HEK293 (cell line): ENCODE data around the gene EIF2B2.

Experiments
- GLIS1 ChIP-seq: fragments of 450-650 bp; formaldehyde crosslinking; IDR thresholded peaks from 2 replicates; pipeline ENCODE4 v1.5.1; 2016; ENCODE audit warnings: missing biosample characterization, missing genetic modification characterization
- HOXA7 ChIP-seq: sonication (generic); formaldehyde crosslinking; IDR thresholded peaks from 2 replicates; pipeline ENCODE4 v1.8.1; 2022; ENCODE audit warnings: missing genetic modification reagents, borderline replicate concordance
- KLF9 ChIP-seq: fragments of 450-650 bp; formaldehyde crosslinking; IDR thresholded peaks from 2 replicates; pipeline ENCODE4 v1.5.1; 2016; ENCODE audit warnings: missing biosample characterization, missing genetic modification characterization, low read depth
- SP2 ChIP-seq: fragments of 450-650 bp; formaldehyde crosslinking; IDR thresholded peaks from 2 replicates; pipeline ENCODE4 v1.5.1; 2016; ENCODE audit warnings: missing biosample characterization, missing genetic modification characterization
- SP3 ChIP-seq: fragments of 450-650 bp; formaldehyde crosslinking; IDR thresholded peaks from 2 replicates; pipeline ENCODE4 v1.5.1; 2016; ENCODE audit warnings: missing biosample characterization, missing genetic modification characterization
- YY2 ChIP-seq: fragments of 450-650 bp; formaldehyde crosslinking; IDR thresholded peaks from 2 replicates; pipeline ENCODE4 v1.5.1; 2016; ENCODE audit warnings: missing biosample characterization, missing genetic modification characterization
- ZBTB20 ChIP-seq: fragments of 450-650 bp; formaldehyde crosslinking; IDR thresholded peaks from 2 replicates; pipeline ENCODE4 v1.5.1; 2016; ENCODE audit warnings: missing biosample characterization, missing genetic modification characterization
- ZFP41 ChIP-seq: fragments of 450-650 bp; formaldehyde crosslinking; IDR thresholded peaks from 2 replicates; pipeline ENCODE4 v1.5.1; 2016; ENCODE audit warnings: missing biosample characterization, missing genetic modification characterization, borderline replicate concordance
- ZIC2 ChIP-seq: fragments of 450-650 bp; formaldehyde crosslinking; IDR thresholded peaks from 2 replicates; pipeline ENCODE4 v1.5.1; 2016; ENCODE audit warnings: missing biosample characterization, missing genetic modification characterization
- ZNF132 ChIP-seq: fragments of 450-650 bp; formaldehyde crosslinking; IDR thresholded peaks from 2 replicates; pipeline ENCODE4 v1.5.1; 2017; ENCODE audit warnings: missing biosample characterization, missing genetic modification characterization, borderline replicate concordance
- ZNF341 ChIP-seq: fragments of 450-650 bp; formaldehyde crosslinking; IDR thresholded peaks from 2 replicates; pipeline ENCODE4; 2016; ENCODE audit warnings: low read depth, missing biosample characterization, missing genetic modification characterization
- ZNF37A ChIP-seq: fragments of 450-650 bp; IDR thresholded peaks from 2 replicates; pipeline ENCODE4 v1.5.1; 2018; ENCODE audit warnings: missing biosample characterization, missing genetic modification characterization
- ZNF391 ChIP-seq: fragments of 450-650 bp; formaldehyde crosslinking; IDR thresholded peaks from 2 replicates; pipeline ENCODE4 v1.5.1; 2016; ENCODE audit warnings: low read depth, missing biosample characterization, missing genetic modification characterization, borderline replicate concordance
- ZNF514 ChIP-seq: fragments of 450-650 bp; formaldehyde crosslinking; IDR thresholded peaks from 2 replicates; pipeline ENCODE4 v1.5.1; 2016; ENCODE audit warnings: missing biosample characterization, missing genetic modification characterization
- ZNF529 ChIP-seq: fragments of 450-650 bp; formaldehyde crosslinking; IDR thresholded peaks from 2 replicates; pipeline ENCODE4 v1.5.1; 2017; ENCODE audit warnings: missing genetic modification characterization, missing biosample characterization; ENCODE audit not compliant: insufficient replicate concordance
- ZNF596 ChIP-seq: fragments of 450-650 bp; IDR thresholded peaks from 2 replicates; pipeline ENCODE4 v1.5.0; 2018; ENCODE audit warnings: missing biosample characterization, mild to moderate bottlenecking, missing genetic modification characterization, moderate library complexity
- ZNF658 ChIP-seq: fragments of 450-650 bp; formaldehyde crosslinking; IDR thresholded peaks from 2 replicates; pipeline ENCODE4; 2016; ENCODE audit warnings: missing biosample characterization, missing genetic modification characterization
- ZNF776 ChIP-seq: fragments of 450-650 bp; formaldehyde crosslinking; IDR thresholded peaks from 2 replicates; pipeline ENCODE4 v1.5.0; 2017; ENCODE audit warnings: missing biosample characterization, missing genetic modification characterization, borderline replicate concordance
- ZNF777 ChIP-seq: fragments of 450-650 bp; formaldehyde crosslinking; IDR thresholded peaks from 2 replicates; pipeline ENCODE4 v1.5.1; 2017; ENCODE audit warnings: missing biosample characterization, missing genetic modification characterization, borderline replicate concordance
- ZXDB ChIP-seq: fragments of 450-650 bp; formaldehyde crosslinking; IDR thresholded peaks from 2 replicates; pipeline ENCODE4 v1.5.1; 2016; ENCODE audit warnings: missing biosample characterization, missing genetic modification characterization
- TF ChIP-seq, protein P1 (sequence below): fragments of 450-650 bp; formaldehyde crosslinking; IDR thresholded peaks from 2 replicates; pipeline ENCODE4 v1.5.1; 2016; ENCODE audit warnings: missing biosample characterization, missing genetic modification characterization
- TF ChIP-seq, protein P2 (sequence below): fragments of 450-650 bp; formaldehyde crosslinking; IDR thresholded peaks from 2 replicates; pipeline ENCODE4 v1.5.1; 2016; ENCODE audit warnings: missing biosample characterization, missing genetic modification characterization, borderline replicate concordance
- TF ChIP-seq, protein P3 (sequence below): fragments of 450-650 bp; formaldehyde crosslinking; IDR thresholded peaks from 2 replicates; pipeline ENCODE4 v1.5.1; 2016; ENCODE audit warnings: missing biosample characterization, missing genetic modification characterization
- TF ChIP-seq, protein P4 (sequence below): fragments of 450-650 bp; formaldehyde crosslinking; IDR thresholded peaks from 2 replicates; pipeline ENCODE4 v1.5.1; 2017; ENCODE audit warnings: missing biosample characterization, mild to moderate bottlenecking, missing genetic modification characterization, moderate library complexity
- TF ChIP-seq, protein P5 (sequence below): fragments of 450-650 bp; formaldehyde crosslinking; conservative IDR thresholded peaks from 2 replicates; pipeline ENCODE4 v1.5.1; 2016; ENCODE audit warnings: low read depth, missing biosample characterization, missing genetic modification characterization

Gene EIF2B2

DNA sequence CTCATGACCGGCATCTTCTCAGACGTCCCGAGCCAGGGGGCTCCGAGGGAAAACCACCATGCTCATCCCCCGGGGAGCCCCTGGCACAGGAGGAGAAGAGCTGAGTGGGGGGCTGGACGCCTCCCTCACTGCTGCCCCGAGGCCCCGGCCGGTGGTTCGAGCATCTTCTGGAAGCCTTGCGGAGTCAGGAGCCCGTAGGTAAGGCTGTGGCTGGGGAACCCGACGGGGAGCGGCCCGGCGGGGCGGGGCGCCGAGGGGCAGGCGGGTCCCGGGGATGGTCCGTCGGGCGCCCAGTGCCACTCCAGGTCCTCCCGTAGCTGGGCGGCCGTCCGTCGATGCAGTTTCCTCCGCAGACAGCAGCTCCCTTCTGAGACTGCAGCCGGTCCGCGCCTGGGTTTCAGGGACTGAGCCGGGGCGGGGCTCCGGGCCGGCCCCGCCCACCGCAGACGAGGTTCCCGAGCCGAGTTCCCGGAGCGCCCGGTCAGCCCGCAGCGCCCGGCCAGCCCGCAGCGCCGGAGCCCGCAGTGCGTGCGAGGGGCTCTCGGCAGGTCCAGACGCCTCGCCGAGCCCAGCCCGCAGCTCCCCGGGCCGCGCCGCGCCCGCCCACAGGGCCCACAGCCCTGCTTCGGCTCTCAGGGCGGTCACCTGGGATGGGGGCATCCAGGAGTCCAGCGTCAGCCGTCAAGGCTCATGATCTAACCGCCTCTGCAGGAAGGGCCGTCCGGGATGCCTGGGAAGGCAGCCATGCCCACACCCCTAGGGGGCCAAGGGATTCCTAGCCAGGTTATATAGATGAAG lies 47.3 kb upstream of the EIF2B2 start, which contains the start of gene PGF (continued):
- TF ChIP-seq, protein P1, sequence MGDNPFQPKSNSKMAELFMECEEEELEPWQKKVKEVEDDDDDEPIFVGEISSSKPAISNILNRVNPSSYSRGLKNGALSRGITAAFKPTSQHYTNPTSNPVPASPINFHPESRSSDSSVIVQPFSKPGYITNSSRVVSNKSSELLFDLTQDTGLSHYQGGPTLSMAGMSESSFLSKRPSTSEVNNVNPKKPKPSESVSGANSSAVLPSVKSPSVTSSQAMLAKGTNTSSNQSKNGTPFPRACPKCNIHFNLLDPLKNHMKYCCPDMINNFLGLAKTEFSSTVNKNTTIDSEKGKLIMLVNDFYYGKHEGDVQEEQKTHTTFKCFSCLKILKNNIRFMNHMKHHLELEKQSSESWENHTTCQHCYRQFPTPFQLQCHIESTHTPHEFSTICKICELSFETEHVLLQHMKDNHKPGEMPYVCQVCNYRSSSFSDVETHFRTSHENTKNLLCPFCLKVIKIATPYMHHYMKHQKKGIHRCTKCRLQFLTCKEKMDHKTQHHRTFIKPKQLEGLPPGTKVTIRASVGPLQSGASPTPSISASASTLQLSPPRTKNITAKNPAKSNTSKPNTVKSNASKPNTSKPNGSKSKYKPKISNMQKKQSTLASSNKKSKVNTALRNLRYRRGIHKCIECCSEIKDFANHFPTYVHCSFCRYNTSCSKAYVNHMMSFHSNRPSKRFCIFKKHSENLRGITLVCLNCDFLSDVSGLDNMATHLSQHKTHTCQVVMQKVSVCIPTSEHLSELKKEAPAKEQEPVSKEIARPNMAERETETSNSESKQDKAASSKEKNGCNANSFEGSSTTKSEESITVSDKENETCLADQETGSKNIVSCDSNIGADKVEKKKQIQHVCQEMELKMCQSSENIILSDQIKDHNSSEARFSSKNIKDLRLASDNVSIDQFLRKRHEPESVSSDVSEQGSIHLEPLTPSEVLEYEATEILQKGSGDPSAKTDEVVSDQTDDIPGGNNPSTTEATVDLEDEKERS, result no peak
- TF ChIP-seq, protein P2, sequence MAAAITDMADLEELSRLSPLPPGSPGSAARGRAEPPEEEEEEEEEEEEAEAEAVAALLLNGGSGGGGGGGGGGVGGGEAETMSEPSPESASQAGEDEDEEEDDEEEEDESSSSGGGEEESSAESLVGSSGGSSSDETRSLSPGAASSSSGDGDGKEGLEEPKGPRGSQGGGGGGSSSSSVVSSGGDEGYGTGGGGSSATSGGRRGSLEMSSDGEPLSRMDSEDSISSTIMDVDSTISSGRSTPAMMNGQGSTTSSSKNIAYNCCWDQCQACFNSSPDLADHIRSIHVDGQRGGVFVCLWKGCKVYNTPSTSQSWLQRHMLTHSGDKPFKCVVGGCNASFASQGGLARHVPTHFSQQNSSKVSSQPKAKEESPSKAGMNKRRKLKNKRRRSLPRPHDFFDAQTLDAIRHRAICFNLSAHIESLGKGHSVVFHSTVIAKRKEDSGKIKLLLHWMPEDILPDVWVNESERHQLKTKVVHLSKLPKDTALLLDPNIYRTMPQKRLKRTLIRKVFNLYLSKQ (tag by site-specific recombination), result no peak
- TF ChIP-seq ZNF777 (peak; percentile 87), GLIS1 (tag by site-specific recombination) (peak; percentile 90), ZNF391 (tag by site-specific recombination) (0 out of 2 replicates have a peak, but pooled peaks have one; percentile 35), ZXDB (tag by site-specific recombination) (peak; percentile 42; the same call in 1 of the 2 replicates), ZNF596 (no peak), ZNF658 (tag by site-specific recombination) (no peak), ZFP41 (tag by site-specific recombination) (no peak), ZNF341 (tag by site-specific recombination) (no peak; the same call in 1 of the 2 replicates), KLF9 (tag by site-specific recombination) (peak; percentile 65), ZNF37A (no peak), ZBTB20 (0 out of 2 replicates have a peak, but pooled peaks have one; percentile 12), HOXA7 (no peak), ZNF132 (no peak), ZNF529 (tag by site-specific recombination) (no peak), ZNF514 (tag by site-specific recombination) (no peak), ZNF776 (no peak), ZIC2 (tag by site-specific recombination) (peak; percentile 77), SP2 (tag by site-specific recombination) (peak; percentile 63), SP3 (tag by site-specific recombination) (peak; percentile 50), YY2 (tag by site-specific recombination) (no peak)
- TF ChIP-seq, protein P3, sequence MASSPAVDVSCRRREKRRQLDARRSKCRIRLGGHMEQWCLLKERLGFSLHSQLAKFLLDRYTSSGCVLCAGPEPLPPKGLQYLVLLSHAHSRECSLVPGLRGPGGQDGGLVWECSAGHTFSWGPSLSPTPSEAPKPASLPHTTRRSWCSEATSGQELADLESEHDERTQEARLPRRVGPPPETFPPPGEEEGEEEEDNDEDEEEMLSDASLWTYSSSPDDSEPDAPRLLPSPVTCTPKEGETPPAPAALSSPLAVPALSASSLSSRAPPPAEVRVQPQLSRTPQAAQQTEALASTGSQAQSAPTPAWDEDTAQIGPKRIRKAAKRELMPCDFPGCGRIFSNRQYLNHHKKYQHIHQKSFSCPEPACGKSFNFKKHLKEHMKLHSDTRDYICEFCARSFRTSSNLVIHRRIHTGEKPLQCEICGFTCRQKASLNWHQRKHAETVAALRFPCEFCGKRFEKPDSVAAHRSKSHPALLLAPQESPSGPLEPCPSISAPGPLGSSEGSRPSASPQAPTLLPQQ (tag by site-specific recombination), result 0 out of 2 replicates have a peak, but pooled peaks have one; percentile 27
- TF ChIP-seq, protein P4, sequence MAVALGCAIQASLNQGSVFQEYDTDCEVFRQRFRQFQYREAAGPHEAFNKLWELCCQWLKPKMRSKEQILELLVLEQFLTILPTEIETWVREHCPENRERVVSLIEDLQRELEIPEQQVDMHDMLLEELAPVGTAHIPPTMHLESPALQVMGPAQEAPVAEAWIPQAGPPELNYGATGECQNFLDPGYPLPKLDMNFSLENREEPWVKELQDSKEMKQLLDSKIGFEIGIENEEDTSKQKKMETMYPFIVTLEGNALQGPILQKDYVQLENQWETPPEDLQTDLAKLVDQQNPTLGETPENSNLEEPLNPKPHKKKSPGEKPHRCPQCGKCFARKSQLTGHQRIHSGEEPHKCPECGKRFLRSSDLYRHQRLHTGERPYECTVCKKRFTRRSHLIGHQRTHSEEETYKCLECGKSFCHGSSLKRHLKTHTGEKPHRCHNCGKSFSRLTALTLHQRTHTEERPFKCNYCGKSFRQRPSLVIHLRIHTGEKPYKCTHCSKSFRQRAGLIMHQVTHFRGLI (tag by site-specific recombination), result no peak
- TF ChIP-seq, protein P5, sequence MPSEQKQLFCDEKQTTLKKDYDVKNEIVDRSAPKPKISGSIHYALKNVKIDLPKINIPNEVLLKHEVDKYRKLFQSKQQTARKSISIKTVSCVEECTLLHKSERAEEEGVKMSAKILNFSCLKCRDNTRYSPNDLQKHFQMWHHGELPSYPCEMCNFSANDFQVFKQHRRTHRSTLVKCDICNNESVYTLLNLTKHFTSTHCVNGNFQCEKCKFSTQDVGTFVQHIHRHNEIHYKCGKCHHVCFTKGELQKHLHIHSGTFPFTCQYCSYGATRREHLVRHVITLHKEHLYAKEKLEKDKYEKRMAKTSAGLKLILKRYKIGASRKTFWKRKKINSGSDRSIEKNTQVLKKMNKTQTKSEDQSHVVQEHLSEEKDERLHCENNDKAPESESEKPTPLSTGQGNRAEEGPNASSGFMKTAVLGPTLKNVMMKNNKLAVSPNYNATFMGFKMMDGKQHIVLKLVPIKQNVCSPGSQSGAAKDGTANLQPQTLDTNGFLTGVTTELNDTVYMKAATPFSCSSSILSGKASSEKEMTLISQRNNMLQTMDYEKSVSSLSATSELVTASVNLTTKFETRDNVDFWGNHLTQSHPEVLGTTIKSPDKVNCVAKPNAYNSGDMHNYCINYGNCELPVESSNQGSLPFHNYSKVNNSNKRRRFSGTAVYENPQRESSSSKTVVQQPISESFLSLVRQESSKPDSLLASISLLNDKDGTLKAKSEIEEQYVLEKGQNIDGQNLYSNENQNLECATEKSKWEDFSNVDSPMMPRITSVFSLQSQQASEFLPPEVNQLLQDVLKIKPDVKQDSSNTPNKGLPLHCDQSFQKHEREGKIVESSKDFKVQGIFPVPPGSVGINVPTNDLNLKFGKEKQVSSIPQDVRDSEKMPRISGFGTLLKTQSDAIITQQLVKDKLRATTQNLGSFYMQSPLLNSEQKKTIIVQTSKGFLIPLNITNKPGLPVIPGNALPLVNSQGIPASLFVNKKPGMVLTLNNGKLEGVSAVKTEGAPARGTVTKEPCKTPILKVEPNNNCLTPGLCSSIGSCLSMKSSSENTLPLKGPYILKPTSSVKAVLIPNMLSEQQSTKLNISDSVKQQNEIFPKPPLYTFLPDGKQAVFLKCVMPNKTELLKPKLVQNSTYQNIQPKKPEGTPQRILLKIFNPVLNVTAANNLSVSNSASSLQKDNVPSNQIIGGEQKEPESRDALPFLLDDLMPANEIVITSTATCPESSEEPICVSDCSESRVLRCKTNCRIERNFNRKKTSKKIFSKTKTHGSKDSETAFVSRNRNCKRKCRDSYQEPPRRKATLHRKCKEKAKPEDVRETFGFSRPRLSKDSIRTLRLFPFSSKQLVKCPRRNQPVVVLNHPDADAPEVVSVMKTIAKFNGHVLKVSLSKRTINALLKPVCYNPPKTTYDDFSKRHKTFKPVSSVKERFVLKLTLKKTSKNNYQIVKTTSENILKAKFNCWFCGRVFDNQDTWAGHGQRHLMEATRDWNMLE (tag by site-specific recombination), result no peak
